Endodermal cell (in vitro differentiated cells): ENCODE measurements around the gene CIB4. TPM values are rescaled to one million over a fixed set of nuclear protein-coding genes. Genes with fewer than 3 reads are reported as not detected.
A peak's percentile ranks its signal among the peaks of the same experiment; 100 is the strongest.

Experiments used
- DNase-seq: peaks from one replicate; pipeline ENCODE4 v3.0.0-alpha.2; 2017
- H3K27ac ChIP-seq: 2 replicates; pipeline ENCODE4 v1.5.1; 2013; ENCODE audit warnings: mild to moderate bottlenecking, low read depth, low read length, moderate library complexity
- H3K27me3 ChIP-seq: 2 replicates; pipeline ENCODE4 v1.6.1; 2013; ENCODE audit warnings: mild to moderate bottlenecking, low read length, moderate library complexity; ENCODE audit not compliant: insufficient read depth, control insufficient read depth, poor library complexity, severe bottlenecking
- H3K36me3 ChIP-seq: 2 replicates; pipeline ENCODE4 v1.7.0; 2013; ENCODE audit warnings: mild to moderate bottlenecking, low read length, moderate library complexity; ENCODE audit not compliant: control insufficient read depth, insufficient read depth
- H3K4me1 ChIP-seq: one replicate; pipeline ENCODE4 v1.7.0; 2013; ENCODE audit warnings: low read length; ENCODE audit not compliant: control insufficient read depth, insufficient read depth
- H3K4me3 ChIP-seq: 2 replicates; pipeline ENCODE4 v1.5.1; 2013; ENCODE audit warnings: mild to moderate bottlenecking, low read length, moderate library complexity
- H3K9ac ChIP-seq: 2 replicates; pipeline ENCODE4 v1.6.1; 2013; ENCODE audit warnings: mild to moderate bottlenecking, low read length, moderate library complexity; ENCODE audit not compliant: poor library complexity, severe bottlenecking; ENCODE audit errors: extremely low read depth
- H3K9me3 ChIP-seq: 2 replicates; pipeline ENCODE4 v1.6.1; 2013; ENCODE audit warnings: mild to moderate bottlenecking, low read length, moderate library complexity; ENCODE audit not compliant: control insufficient read depth
- H3K27ac Mint-ChIP-seq: 2 replicates; pipeline ENCODE4 v1.8.0; 2020; ENCODE audit warnings: mixed read lengths
- H3K27me3 Mint-ChIP-seq: 2 replicates; pipeline ENCODE4 v1.8.0; 2021; ENCODE audit warnings: mild to moderate bottlenecking, mixed read lengths; ENCODE audit not compliant: insufficient read depth
- H3K36me3 Mint-ChIP-seq: 2 replicates; pipeline ENCODE4 v1.8.0; 2020; ENCODE audit warnings: low read depth, mixed read lengths
- H3K4me1 Mint-ChIP-seq: 2 replicates; pipeline ENCODE4 v1.8.0; 2020; ENCODE audit warnings: mixed read lengths
- H3K4me3 Mint-ChIP-seq: 2 replicates; pipeline ENCODE4 v1.8.0; 2020; ENCODE audit warnings: mild to moderate bottlenecking, moderate library complexity, mixed read lengths
- H3K9me3 Mint-ChIP-seq: 2 replicates; pipeline ENCODE4 v1.8.0; 2020; ENCODE audit warnings: mild to moderate bottlenecking, mixed read lengths
- CTCF ChIP-seq: fragments of 200-600 bp; sonication (generic); conservative IDR thresholded peaks from 2 replicates; pipeline ENCODE4 v1.5.0; 2021; ENCODE audit warnings: antibody characterized with exemption, mild to moderate bottlenecking
- WGBS, 2 experiments: methylation state at CpG; one replicate each; pipeline versions ENCODE4 v1.1.5 to v1.1.7; 2013; ENCODE audit warnings: missing lambda C conversion rate in 2 of 2, mixed read lengths in 1 of 2; ENCODE audit not compliant: insufficient coverage in 1 of 2, insufficient read length in 1 of 2; 5-methylcytosine and 5-hydroxymethylcytosine counted together
- total RNA-seq, 2 donors: library from RNA; stranded (reverse); fragmentation: NEBNext Ultra II Directional in 1 of 2; extraction: Animal tissue kit (Norgen Biotek cat#: 25700) in 1 of 2; gene quantifications; 2 replicates in 1 of 2; 3 replicates in 1 of 2; pipeline ENCODE4 v1.2.1, GENCODE V29; 2021

The CIB4 gene
- total RNA-seq, 2 donors from 2014 or later = not detected

GRCh38 chr2:26674002-26674751 lies 33.0 kb upstream of the CIB4 start:
- WGBS, 2 experiments = 90 to 95% methylated on average over 10 to 14 of the region's 14 CpGs
- peaks cover 12% of the 10 kb centered on the region for H3K27me3 ChIP-seq
- H3K27me3 Mint-ChIP-seq = peaks cover 10% of the 10 kb centered on the region

DNA sequence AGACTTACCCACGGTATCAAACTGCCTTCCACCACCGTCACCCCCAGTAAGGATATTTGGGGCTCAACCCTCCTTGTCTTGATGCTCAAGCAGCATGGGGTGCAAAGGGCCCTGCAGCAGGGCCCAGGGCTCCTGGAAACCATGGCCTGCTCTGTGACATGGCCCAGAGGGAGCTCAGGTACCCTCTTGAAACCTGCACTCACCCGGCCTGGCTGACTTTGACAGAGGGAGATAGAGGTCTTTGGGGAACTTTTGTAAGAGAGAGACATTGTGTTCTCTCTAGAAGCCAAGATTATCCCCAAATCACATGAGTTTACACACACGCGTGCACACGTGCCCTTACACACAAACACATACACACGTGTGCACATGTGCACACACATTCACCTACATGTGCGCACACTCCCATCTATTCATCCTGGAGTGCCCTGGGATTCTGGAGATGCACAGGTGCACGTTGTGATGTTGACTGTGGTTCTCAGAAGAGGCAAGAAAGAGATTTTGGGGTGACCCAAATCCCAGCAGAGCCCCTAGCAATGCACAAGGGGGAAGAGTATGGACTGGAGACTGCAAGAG lies 31.7 kb upstream of the CIB4 start:
- no peak for DNase-seq
- no peak for TF ChIP-seq CTCF
- H3K4me1 Mint-ChIP-seq = no peaks in the 10 kb centered on the region
- Histone ChIP-seq H3K9ac (no peak overlapping the region), H3K9me3 (no peaks in the 10 kb centered on the region), H3K36me3 (no peaks in the 10 kb centered on the region), H3K27ac (no peak overlapping the region), H3K27me3 (peaks cover 1% of the 10 kb centered on the region), H3K4me1 (no peaks in the 10 kb centered on the region), H3K4me3 (no peak overlapping the region)
- H3K4me3 Mint-ChIP-seq = no peak overlapping the region
- WGBS, 2 experiments = 89% methylated on average over 8 to 9 of the region's 9 CpGs
- peaks cover 6% of the 10 kb centered on the region for H3K27me3 Mint-ChIP-seq
- no peaks in the 10 kb centered on the region for H3K36me3 Mint-ChIP-seq
- peaks cover 6% of the 10 kb centered on the region for H3K9me3 Mint-ChIP-seq
- H3K27ac Mint-ChIP-seq = no peak overlapping the region

More at GRCh38 chr2:26674002-26674751, 33.0 kb upstream of the CIB4 start:
- Mint-ChIP-seq H3K9me3 (peaks cover 7% of the 10 kb centered on the region), H3K4me1 (no peaks in the 10 kb centered on the region), H3K4me3 (no peak overlapping the region), H3K36me3 (no peaks in the 10 kb centered on the region), H3K27ac (no peak overlapping the region)
- Histone ChIP-seq H3K9me3 (no peaks in the 10 kb centered on the region), H3K4me3 (no peak overlapping the region), H3K4me1 (no peaks in the 10 kb centered on the region), H3K36me3 (no peaks in the 10 kb centered on the region), H3K27ac (no peak overlapping the region), H3K9ac (no peak overlapping the region)
- peak; percentile 33 for DNase-seq
- TF ChIP-seq CTCF = no peak

- H3K9me3 Mint-ChIP-seq = no peaks in the 10 kb centered on the region
- peak; percentile 57 for DNase-seq
- H3K4me3 Mint-ChIP-seq = no peak overlapping the region
- Histone ChIP-seq H3K36me3 (no peaks in the 10 kb centered on the region), H3K9me3 (no peaks in the 10 kb centered on the region), H3K27me3 (no peaks in the 10 kb centered on the region), H3K4me3 (no peak overlapping the region), H3K4me1 (no peaks in the 10 kb centered on the region), H3K9ac (no peak overlapping the region), H3K27ac (no peak overlapping the region)
- peaks cover 2% of the 10 kb centered on the region for H3K27me3 Mint-ChIP-seq
- no peak overlapping the region for H3K27ac Mint-ChIP-seq
- H3K4me1 Mint-ChIP-seq = no peaks in the 10 kb centered on the region
- WGBS, 2 experiments = 85 to 87% methylated on average over 7 to 11 of the region's 11 CpGs
- H3K36me3 Mint-ChIP-seq = no peaks in the 10 kb centered on the region
- TF ChIP-seq CTCF = no peak
Observed at GRCh38 chr2:26672112-26672817, 31.1 kb upstream of the CIB4 start.
